A172 (cell line): ENCODE results near the gene ARL10. TPM values are rescaled to one million over a fixed set of nuclear protein-coding genes. Genes with fewer than 3 reads are reported as not detected.

Experiments used
- DNase-seq: peaks from one replicate; pipeline ENCODE4 v3.0.0-alpha.2; 2015; ENCODE audit warnings: low spot score
- total RNA-seq: library from RNA; depleted of rRNA; stranded (reverse); fragments of >200 nt; shearing (Covaris generic); gene quantifications from 2 replicates; pipeline ENCODE4 v1.2.3, GENCODE V29; 2014

ARL10 gene
- total RNA-seq, 1 experiment from 2014 or later: not detected

DNA sequence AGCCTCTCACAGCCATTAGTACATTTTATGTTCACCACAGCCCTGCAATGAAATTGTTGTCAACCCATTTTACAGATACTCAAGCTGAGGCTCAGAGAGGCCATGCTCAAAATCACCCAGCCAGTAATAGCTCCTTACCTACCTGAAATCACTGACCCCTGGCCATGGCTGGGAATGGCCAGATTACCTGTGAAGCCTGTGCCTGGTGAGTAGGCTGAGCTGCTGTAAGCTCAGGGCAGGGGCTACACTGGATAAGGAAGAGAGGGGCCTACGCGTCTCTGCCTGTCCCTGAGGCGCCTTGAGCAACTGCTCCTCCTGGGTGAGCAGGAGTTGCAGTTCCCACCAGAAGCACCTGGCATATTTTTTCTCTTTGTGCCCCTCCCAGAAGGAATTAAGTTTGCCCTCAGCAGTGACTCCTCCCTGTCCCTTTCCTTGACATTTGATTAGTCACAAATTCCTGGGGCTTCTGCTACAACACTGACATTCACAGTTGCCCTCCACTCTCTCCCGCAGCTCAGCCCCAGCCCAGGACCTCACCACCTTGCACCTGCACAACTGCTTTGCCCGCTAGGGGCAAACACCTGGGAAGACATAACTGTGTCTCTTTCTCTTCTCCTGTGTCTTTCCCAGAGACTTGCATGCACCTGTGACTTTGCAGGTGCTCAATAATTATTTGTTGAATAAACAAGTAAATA, 45.3 kb downstream of the ARL10 start:
- peak; percentile 22 for DNase-seq

DNA sequence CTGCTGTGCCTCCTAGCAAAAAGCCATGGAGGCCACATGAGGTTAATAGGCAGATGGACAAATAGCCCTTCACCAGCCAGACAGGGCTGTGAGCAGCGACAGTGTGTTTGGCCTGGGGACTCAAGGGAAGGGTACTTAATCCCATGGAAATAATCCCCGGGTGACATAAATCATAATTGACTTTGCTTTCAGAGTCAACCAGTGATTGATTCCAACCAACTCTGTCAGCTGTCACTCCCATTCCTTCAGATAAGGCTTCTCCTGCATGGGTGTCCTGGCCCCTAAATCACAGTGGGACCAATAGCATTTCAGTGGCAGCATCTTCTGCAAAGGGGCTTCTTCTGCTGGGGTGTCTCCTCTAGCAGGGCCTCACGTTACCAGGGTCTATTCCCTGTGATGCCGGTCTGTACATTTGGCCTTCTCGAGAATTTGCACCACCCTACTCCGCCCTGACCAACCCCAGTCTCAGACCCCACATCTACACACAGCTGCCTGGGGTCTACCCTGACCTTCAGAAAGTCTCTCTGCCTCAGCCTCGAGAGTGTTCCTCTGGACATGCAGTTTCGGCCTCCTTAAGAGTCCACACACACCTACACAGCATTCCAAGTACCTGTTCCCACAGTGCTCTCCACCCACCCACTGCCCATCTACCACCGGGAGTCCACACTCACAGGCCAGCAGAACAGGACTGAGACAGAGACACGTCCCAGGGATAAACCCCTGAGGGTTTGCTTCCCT, 47.4 kb downstream of the ARL10 start:
- DNase-seq: no peak

DNA sequence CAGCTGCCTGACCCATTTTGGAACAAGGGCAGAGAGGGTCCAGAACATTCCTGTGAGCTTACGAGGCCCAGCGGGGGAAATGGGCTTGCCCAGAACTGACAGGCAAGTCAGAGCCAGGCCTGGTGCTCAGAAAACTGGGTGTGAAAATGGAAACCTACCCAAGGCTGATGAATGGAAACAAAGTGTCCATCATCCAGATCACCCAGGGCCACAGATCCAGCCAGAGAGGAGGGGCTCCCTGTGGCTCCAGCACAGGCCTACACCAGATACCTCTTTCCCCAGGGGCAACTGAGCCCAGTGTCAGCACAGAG, 47.9 kb downstream of the ARL10 start:
- no peak for DNase-seq

DNA sequence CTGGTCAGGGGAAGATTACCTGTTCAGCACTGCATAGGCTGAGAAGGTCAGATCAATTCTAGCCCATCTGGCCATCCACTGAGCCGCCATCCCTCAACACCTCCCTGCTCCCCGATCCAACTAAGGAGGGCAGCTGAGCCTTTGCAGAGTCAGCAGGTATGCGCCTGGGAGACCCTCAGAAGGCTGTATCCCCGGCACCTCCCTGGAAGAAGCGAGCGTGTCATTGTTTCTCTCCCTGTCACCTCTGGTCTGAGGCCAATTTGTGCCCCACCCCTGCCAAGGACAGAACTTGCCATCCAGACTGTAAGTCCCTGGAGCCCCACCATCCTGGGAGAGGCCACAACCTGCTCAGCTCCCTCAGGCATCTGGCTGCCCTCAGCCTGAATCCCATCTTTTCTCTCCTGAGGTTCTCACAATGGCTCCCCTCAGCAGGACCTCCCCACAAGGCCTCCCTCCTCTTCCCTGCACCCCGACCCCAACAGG, 48.5 kb downstream of the ARL10 start:
- DNase-seq: no peak

DNA sequence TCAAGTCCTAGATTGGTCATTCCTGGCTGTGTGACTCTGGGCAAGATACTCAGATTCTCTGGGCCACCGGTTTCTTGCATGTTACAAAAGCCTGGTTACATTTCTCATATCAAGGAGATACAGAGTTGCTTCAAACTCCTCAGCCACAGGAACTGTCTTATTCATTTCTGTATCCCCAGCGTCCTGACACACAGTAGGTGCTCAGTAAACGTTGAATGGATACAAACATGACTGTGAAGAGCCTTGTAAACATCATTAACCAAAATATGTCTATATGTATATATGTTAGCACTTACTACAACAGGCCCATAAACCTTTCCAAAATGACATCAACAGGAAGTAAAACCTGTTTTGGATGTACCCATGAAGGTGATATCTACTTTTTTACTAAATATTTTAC, 49.4 kb downstream of the ARL10 start:
- DNase-seq: no peak

DNA sequence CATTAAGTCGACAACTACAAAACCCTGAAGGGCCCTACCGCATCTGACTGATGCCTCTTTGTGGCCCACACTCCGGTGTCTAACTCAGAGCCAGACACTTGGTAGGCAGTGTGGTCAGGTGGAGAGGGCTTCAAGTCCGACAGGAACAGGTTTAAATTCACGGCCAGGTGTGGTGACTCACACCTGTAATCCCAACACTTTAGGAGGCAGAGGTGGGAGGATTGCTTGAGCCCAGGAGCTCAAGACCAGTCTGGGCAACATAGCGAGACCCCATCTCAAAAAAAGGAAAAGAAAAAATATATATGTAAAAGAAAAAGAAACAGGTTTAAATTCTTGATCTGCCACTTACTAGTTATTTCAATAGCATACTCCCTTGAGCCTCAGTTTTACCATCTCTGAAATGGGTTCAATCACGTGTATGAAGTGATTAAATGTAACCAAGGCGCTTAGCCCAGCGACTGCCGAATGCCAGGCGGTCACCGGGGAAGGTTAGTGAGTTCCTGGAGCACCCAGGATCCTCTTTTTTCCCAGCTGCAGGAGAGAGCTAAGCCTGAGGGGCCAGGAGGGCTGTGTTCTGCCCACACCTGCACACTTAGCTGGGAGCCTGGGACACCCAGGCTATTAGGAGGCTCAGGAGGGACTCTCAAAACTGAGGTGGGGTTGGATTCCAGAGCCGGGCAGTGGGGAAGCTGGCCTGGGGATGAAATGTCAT, 50.1 kb downstream of the ARL10 start:
- DNase-seq: no peak

DNA sequence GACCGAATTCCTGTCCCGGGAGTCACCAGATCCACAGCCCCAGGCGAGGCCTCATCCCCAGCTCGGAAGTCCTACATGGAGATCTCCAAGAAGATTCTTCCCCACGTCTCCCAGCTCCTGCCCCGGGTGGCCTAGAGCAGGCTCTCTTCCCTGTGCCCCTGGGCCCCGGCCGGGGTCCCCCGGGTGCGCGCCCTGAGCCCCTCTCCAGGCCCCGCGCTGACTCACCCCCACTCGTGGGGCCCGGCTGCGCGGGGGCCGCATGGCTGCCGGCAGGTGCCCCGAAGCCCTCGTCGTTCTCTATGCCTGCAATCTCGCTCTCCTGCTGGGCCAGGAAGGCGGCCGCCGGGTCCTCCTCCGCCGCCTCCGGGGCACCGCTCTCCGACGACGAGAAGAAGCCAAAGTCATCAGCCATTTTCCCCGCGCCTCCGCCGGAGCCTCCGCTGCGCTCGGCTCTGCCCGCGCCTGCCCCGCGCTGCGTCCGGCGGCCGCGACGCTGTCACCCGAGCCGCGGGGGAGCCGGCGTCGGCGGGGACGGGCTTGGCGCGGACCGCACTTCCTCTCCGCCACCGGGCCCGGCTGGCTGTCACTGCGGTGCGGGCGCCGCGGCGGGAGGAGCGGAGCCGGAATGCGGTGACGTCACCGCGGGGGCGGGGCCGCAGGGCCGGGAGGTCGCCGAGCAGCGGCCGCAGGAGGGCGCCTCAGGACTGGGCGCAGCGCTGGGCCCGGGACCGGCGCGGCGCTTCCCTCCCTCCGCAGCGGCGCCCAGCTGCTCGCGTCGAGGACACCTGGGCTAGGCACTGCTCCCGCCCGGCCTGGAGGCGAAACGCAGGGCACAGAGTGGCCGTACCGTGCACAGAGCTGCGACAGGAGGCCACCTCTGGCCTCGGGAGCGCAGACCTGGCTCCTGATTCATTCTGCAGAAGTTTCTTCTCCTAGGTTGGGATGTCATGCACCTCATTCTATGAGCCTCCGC, 51.0 kb downstream of the ARL10 start, which contains the start of gene CLTB:
TSS of gene CLTB (minus strand) at position 588 of the 973 bp plus-strand sequence. CDS start at position 412, 176 bp downstream.
- DNase-seq: peak; percentile 72

DNA sequence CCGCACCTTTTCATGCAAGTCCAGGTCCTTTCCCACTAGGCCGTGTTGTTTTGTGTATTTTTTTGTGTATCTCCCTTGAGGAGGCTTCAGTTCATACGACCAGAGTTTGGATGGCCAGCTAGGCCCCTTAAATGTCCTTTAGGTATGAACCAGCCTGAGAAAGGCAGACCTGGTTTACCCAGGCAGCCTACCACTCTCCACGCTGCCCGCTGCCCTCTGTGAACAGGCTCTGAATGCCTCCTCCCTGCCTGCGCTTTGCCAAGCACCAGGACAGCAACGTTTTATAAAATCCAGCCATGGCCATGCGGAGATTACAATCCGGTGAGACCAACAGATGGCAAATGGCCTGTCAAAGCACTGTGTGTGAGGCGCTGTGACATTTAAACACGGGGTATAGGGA, 51.7 kb downstream of the ARL10 start:
- no peak for DNase-seq

DNA sequence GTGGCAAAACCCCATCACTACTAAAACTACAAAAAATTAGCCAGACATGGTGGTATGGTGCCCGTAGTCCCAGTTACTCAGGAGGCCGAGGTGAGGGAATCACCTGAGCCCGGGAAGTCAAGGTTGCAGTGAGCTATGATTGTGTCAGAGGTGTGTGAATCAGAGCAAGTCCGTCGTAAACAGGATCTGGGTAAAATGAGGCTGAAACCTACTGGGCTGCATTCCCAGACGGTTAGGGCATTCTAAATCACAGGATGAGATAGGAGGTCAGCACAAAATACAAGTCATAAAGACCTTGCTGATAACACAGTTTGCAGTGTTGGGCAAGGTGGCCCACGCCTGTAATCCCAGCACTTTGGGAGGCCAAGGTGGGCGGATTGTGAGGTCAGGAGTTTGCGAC, 53.0 kb downstream of the ARL10 start:
- DNase-seq: no peak

DNA sequence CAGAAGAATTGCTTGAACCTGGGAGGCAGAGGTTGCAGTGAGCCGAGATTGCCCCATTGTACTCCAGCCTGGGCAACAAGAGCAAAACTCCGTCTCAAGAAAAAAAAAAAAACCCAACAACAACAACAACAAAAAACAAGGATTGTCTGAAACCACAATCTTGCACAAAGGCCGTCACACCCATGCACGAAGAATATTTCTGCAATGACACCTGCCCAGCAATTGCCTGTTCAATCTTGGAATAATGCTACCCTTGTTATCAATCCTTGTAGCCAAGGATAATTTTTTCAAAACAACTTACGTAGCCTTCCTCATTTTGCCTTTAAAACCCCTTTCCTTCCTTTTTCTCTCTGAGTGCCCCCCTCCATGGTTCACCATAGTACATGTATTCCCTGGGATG, 54.8 kb downstream of the ARL10 start:
- DNase-seq: no peak

DNA sequence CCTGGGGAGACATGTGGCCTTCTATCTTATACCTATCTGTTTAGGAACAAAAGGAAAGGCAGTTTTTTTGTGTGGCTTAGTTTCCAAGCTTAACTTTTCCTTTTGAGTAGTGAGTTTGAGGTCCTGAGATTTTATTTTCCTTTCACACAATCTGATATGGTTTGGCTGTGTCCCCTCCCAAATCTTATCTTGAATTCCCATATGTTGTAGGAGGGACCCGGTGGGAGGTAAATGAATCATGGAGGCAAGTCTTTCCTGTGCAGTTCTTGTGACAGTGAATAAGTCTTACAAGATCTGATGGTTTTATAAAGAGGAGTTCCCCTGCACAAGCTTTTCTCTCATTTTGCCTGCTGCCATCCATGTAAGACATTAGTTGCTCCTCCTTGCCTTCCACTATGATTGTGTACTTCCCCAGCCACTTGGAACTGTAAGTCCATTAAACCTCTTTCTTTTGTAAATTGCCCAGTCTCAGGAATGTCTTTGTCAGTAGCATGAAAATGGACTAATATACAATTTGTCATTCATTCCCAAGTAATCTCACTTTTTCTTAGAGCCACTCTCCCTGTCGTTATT, 55.8 kb downstream of the ARL10 start:
- no peak for DNase-seq

DNA sequence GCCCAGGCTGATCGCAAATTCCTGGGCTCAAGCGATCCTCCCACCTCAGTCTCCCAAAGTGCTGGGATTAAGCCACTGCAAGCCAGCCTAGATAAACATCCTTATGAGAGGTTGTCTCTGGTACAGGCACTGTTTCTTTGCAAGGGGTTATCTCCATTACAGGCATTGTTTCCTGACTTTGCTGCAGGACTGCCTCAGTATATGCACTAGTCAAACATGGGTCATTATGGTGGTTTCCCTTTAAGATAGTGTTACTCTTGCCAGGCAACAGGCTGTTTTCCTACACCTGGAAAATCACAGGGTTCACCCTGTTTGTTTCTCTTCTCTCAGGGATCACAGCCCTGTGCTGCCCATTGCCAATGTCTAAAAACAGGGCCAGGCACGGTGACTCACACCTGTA, 58.9 kb downstream of the ARL10 start:
- no peak for DNase-seq

DNA sequence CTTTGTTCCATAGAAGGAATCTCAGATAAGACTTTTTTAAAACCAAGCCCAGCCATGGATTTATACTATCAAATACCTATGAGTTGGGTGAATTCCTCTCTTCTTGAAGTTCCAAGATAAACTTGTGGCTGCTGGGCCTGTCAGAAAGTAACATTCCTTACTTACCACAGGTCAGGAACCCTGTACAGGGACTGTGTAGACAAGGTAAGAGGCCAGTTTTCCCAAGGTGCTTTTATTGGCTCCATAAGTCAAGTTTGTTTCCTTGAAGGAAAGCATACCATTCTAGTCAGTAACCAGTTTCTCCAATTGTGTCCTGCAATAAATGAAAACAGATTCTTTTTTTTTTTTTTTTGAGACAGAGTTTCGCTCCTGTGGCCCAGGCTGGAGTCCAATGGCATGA, 59.9 kb downstream of the ARL10 start:
- peak; percentile 44 for DNase-seq

DNA sequence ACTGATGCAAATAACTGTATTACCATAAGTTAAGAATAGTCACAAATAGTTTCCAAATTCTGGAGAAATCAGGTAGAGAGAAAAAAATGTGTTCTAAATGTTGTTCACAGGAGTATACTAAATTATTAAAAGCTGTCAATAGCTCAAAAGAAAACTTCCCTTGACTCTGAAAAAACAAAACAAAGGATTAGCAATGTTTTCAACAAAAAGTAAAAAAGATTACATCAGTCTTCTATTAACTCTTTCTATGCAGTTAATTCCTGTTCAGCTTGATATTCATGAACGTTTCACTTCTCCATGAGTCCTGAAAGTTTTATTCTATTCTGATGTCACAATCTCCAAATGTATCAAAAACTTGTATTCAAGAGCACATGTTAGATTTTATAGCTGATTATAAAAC, 60.5 kb downstream of the ARL10 start:
- no peak for DNase-seq

DNA sequence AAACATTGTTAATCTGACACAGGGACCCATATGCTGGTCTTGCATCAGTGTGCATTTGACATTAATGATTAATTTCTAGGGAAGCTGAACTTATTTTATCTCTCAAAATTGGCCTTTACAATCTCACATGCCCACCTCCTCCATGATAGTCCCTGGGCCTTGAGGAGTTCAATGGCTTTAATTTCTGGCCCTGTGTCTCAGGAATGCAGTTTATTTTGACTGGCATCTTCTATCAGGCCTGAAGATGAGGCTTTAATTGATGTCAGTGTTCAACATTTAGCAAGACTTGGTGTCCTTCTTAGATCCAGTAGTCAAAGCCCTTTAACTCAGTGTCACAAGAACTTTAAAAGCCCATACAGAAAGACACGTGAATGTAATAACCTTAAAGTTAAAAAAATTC, 61.6 kb downstream of the ARL10 start:
- DNase-seq: no peak

DNA sequence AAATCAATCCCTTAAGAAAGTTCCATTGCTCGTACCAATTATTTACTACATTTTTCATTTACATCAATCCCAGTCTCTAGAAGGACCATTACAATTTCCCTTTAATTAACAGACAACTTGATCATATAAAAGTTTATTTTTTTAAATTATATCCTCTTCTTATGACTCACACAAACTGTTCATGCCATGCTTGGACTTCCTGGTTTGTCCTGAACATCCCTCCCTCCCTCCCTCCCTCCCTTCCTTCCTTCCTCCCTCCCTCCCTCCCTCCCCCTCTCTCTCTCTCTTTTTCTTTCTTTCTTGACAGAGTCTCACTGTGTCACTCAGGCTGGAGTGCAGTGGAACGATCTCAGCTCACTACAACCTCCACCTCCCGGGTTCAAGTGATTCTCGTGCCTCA, 62.7 kb downstream of the ARL10 start:
- DNase-seq: peak; percentile 44

DNA sequence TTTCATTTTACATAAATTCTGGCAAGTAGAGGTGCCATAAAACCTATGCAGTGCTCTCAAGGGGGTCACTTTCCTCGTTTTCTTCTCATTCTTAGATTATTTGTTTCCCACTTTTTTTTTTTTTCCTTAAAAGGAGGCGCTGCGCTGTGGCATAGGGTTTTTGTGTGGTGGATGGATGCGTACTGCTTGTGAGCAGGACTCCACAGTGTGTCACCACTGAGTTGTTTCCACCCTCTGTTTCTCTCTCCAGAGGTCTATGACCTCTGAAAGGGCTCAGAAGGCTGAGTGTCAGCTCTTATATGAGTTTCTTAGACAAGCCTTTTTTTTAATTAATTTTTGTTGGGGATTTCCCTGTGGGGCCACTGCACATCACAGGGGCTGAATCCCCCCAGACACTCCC, 64.7 kb downstream of the ARL10 start:
- DNase-seq: no peak
